Measurements from ENCODE around the gene OR8B3. TPM values are rescaled to one million over a fixed set of nuclear protein-coding genes. Genes with fewer than 3 reads are reported as not detected.

The OR8B3 gene
- total RNA-seq, 1 experiment from 2014 or later = not detected

- Mint-ChIP-seq H3K4me3 (no peak within 1 kb of the TSS), H3K27ac (no peak within 1 kb of the TSS), H3K4me1 (no peaks in the 10 kb centered on the region), H3K27me3 (ENCODE audit: low read depth) (no peaks in the 10 kb centered on the region), H3K36me3 (no peaks in the 10 kb centered on the region), H3K9me3 (no peaks in the 10 kb centered on the region)
- no peak for TF ChIP-seq FOXJ3 (CRISPR knock-in tag; IDR thresholded peaks at IDR 0.05; ENCODE audit: borderline replicate concordance)
- TF ChIP-seq TCF7 (CRISPR knock-in tag; IDR thresholded peaks at IDR 0.05; ENCODE audit: low read depth) = no peak
- TF ChIP-seq ETV6 (CRISPR knock-in tag; IDR thresholded peaks at IDR 0.05) = no peak
- TF ChIP-seq ZNF512 (CRISPR knock-in tag; IDR thresholded peaks at IDR 0.05; ENCODE audit: borderline replicate concordance) = no peak
- no peak for TF ChIP-seq EMX1 (CRISPR knock-in tag; IDR thresholded peaks at IDR 0.05)
- TF ChIP-seq FOXP1 (CRISPR knock-in tag; IDR thresholded peaks at IDR 0.05; ENCODE audit: borderline replicate concordance) = no peak
- TF ChIP-seq RORB (CRISPR knock-in tag; IDR thresholded peaks at IDR 0.05) = no peak
- TF ChIP-seq E2F4 (CRISPR knock-in tag; IDR thresholded peaks at IDR 0.05; ENCODE audit: borderline replicate concordance, low read depth) = no peak
- TF ChIP-seq ZNF423 (CRISPR knock-in tag; IDR thresholded peaks at IDR 0.05) = no peak
- no peak for TF ChIP-seq CREB1 (CRISPR knock-in tag; IDR thresholded peaks at IDR 0.05)
- TF ChIP-seq FOXK1 (CRISPR knock-in tag; IDR thresholded peaks at IDR 0.05) = no peak
- no peak for TF ChIP-seq JUN (CRISPR knock-in tag; IDR thresholded peaks at IDR 0.05)
- no peak for TF ChIP-seq MYBL2 (CRISPR knock-in tag; IDR thresholded peaks at IDR 0.05)
- no peak for TF ChIP-seq IRF2 (CRISPR knock-in tag; IDR thresholded peaks at IDR 0.05; ENCODE audit: borderline replicate concordance, low read depth)
- no peak for TF ChIP-seq TP53 (CRISPR knock-in tag; IDR thresholded peaks at IDR 0.05)
- no peak for TF ChIP-seq GTF2I (CRISPR knock-in tag; conservative IDR thresholded peaks at IDR 0.05)
- no peak for TF ChIP-seq USF2 (CRISPR knock-in tag; IDR thresholded peaks at IDR 0.05)
- TF ChIP-seq ZMAT4 (CRISPR knock-in tag; IDR thresholded peaks at IDR 0.05) = no peak
- no peak for TF ChIP-seq NFE2L1 (CRISPR knock-in tag; IDR thresholded peaks at IDR 0.05)
- TF ChIP-seq NR1H2 (CRISPR knock-in tag; IDR thresholded peaks at IDR 0.05) = no peak
- DNase-seq (ENCODE audit: low spot score) = no peak
- ATAC-seq = no peak
- ChIA-PET CTCF (no interaction called here), POLR2A (no interaction called here)
These were observed 46.9 kb upstream of the OR8B3 start, which contains the start of gene OR8B8 for GRCh38 chr11:124445646-124446150. TSS of gene OR8B8 (minus strand) at chr11:124445696. CDS start at chr11:124441085, 4,611 bp downstream.

- peaks cover 3% of the 10 kb centered on the region; the same call in 1 of the 2 replicates for H3K9me3 Mint-ChIP-seq
- H3K4me3 Mint-ChIP-seq = no peak overlapping the region
- no peaks in the 10 kb centered on the region for H3K36me3 Mint-ChIP-seq
- ATAC-seq (no peak), DNase-seq (ENCODE audit: low spot score) (no peak)
- H3K27me3 Mint-ChIP-seq (ENCODE audit: low read depth) = no peaks in the 10 kb centered on the region; the same call in 1 of the 2 replicates
- H3K27ac Mint-ChIP-seq = no peak overlapping the region
- POLR2A ChIA-PET = no interaction called here
- H3K4me1 Mint-ChIP-seq = no peaks in the 10 kb centered on the region
- CTCF ChIA-PET = interaction anchor here (0.7 to 2.0 kb wide), 7 partner anchors 11 to 180 kb away, joined by 3 to 8 read pairs (median 3); partner anchors contain the start of gene TBRG1
- TF ChIP-seq ELF4 (CRISPR knock-in tag; IDR thresholded peaks at IDR 0.05; ENCODE audit: low read depth) (no peak), ZNF671 (CRISPR knock-in tag; IDR thresholded peaks at IDR 0.05) (no peak), ATF6 (CRISPR knock-in tag; IDR thresholded peaks at IDR 0.05) (no peak), ZNF219 (CRISPR knock-in tag; IDR thresholded peaks at IDR 0.05; ENCODE audit: borderline replicate concordance) (no peak), TCF7 (CRISPR knock-in tag; IDR thresholded peaks at IDR 0.05; ENCODE audit: low read depth) (no peak), ATF1 (CRISPR knock-in tag; IDR thresholded peaks at IDR 0.05) (no peak), TEAD1 (CRISPR knock-in tag; IDR thresholded peaks at IDR 0.05) (no peak), RELA (CRISPR knock-in tag; IDR thresholded peaks at IDR 0.05; ENCODE audit: borderline replicate concordance) (no peak), HMGXB4 (CRISPR knock-in tag; IDR thresholded peaks at IDR 0.05) (no peak), MYBL2 (CRISPR knock-in tag; IDR thresholded peaks at IDR 0.05) (no peak), ERG (CRISPR knock-in tag; IDR thresholded peaks at IDR 0.05) (no peak)
These were observed 44.0 kb upstream of the OR8B3 start for GRCh38 chr11:124442847-124443246.
